ENCODE results near the gene TBC1D10B. TPM values are rescaled to one million over a fixed set of nuclear protein-coding genes. Genes with fewer than 3 reads are reported as not detected.

The TBC1D10B gene
- total RNA-seq, 5 donors from 2014 or later (not counting 1 experiment from before 2014, with no cell fraction given): 24.0 to 60.1 (median 52.5) TPM

- Histone ChIP-seq H3K9me3 (no peaks in the 10 kb centered on the region), H3K27me3 (replicated peaks in 1 of 2; ENCODE audit: control insufficient read depth in 2 of 2, extremely low read depth in 1 of 2, insufficient read depth in 2 of 2, low read length in 1 of 2) (no peaks in the 10 kb centered on the region), H3K36me3 (ENCODE audit: control insufficient read depth in 2 of 2, extremely low read depth in 1 of 2, insufficient read depth in 1 of 2, low read length in 1 of 2) (peaks cover 0 to 19% of the 10 kb centered on the region in 2 donors), H3K4me1 (ENCODE audit: control insufficient read depth in 1 of 2, extremely low read depth in 1 of 2, insufficient read depth in 2 of 2, low read length in 2 of 2) (peaks cover 13 to 61% of the 10 kb centered on the region in 2 experiments), H3K4me3 (ENCODE audit: control insufficient read depth in 1 of 2, extremely low read depth in 1 of 2, low read length in 1 of 2) (no peak overlapping the region), H3K27ac (ENCODE audit: low read length) (peak overlapping the region; percentile 99)
- ATAC-seq (replicated peaks in 1 of 4): no peak
- POLR2A ChIA-PET: interaction anchor here in 1 of 2 donors (0.6 kb wide), 1 partner anchor 22 kb away, joined by 3 read pairs; no protein-coding TSS in a partner anchor
- H3K27me3 Mint-ChIP-seq: no peaks in the 10 kb centered on the region
- peak overlapping the region in 1 of 3 donors; percentile 100 for H3K4me3 Mint-ChIP-seq
- peaks cover 8% of the 10 kb centered on the region for H3K36me3 Mint-ChIP-seq
- peaks cover 52 to 54% (median 54%) of the 10 kb centered on the region in 3 donors for H3K4me1 Mint-ChIP-seq
- DNase-seq: no peak
- peak overlapping the region; percentile 78 to 100 for H3K27ac Mint-ChIP-seq
- WGBS (ENCODE audit: insufficient coverage): 100% methylated on average over 3 of the region's 8 CpGs
- no peaks in the 10 kb centered on the region for H3K9me3 Mint-ChIP-seq
- CTCF ChIA-PET: interaction anchor here in 1 of 2 donors (0.6 kb wide), 1 partner anchor 73 kb away, joined by 3 read pairs; no protein-coding TSS in a partner anchor
These were observed 6.2 kb upstream of the TBC1D10B start for GRCh38 chr16:30376461-30376902.

- Mint-ChIP-seq H3K4me1 (peaks cover 52 to 54% (median 53%) of the 10 kb centered on the region in 3 donors), H3K27ac (peak overlapping the region; percentile 55 to 78), H3K36me3 (peaks cover 8% of the 10 kb centered on the region), H3K9me3 (no peaks in the 10 kb centered on the region), H3K4me3 (no peak overlapping the region), H3K27me3 (no peaks in the 10 kb centered on the region)
- WGBS (ENCODE audit: insufficient coverage): 97% methylated on average over 5 of the region's 8 CpGs
- H3K36me3 ChIP-seq (ENCODE audit: control insufficient read depth in 2 of 2, extremely low read depth in 1 of 2, insufficient read depth in 1 of 2, low read length in 1 of 2): peaks cover 0 to 14% of the 10 kb centered on the region in 2 donors
- CTCF ChIA-PET: interaction anchor here in 1 of 2 donors (0.6 kb wide), 1 partner anchor 74 kb away, joined by 3 read pairs; no protein-coding TSS in a partner anchor
- no peak for DNase-seq
- ATAC-seq (replicated peaks in 1 of 4): no peak
- H3K27ac ChIP-seq (ENCODE audit: low read length): peak overlapping the region; percentile 99
- H3K4me3 ChIP-seq (ENCODE audit: control insufficient read depth in 1 of 2, extremely low read depth in 1 of 2, low read length in 1 of 2): no peak overlapping the region
- no peaks in the 10 kb centered on the region for H3K9me3 ChIP-seq
- peaks cover 12 to 60% of the 10 kb centered on the region in 2 experiments for H3K4me1 ChIP-seq (ENCODE audit: control insufficient read depth in 1 of 2, extremely low read depth in 1 of 2, insufficient read depth in 2 of 2, low read length in 2 of 2)
- POLR2A ChIA-PET: interaction anchor here in 1 of 2 donors (0.6 kb wide), 1 partner anchor 47 kb away, joined by 3 read pairs; no protein-coding TSS in a partner anchor
- H3K27me3 ChIP-seq (replicated peaks in 1 of 2; ENCODE audit: control insufficient read depth in 2 of 2, extremely low read depth in 1 of 2, insufficient read depth in 2 of 2, low read length in 1 of 2): no peaks in the 10 kb centered on the region
These were observed 5.6 kb upstream of the TBC1D10B start for GRCh38 chr16:30375864-30376263.

GRCh38 chr16:30374538-30374937 is 4.2 kb upstream of the TBC1D10B start, which contains the start of gene MYL11:
Gene MYL11, plus strand, starts transcription at chr16:30374802. Its CDS starts 56 bp downstream, at chr16:30374858.
- Mint-ChIP-seq H3K9me3 (no peaks in the 10 kb centered on the region), H3K4me1 (peaks cover 40 to 42% (median 40%) of the 10 kb centered on the region in 3 donors), H3K27me3 (no peaks in the 10 kb centered on the region), H3K27ac (peak within 1 kb of the TSS; percentile 61 to 78), H3K4me3 (peak within 1 kb of the TSS in 2 of 3 donors; percentile 10 to 13), H3K36me3 (peaks cover 3% of the 10 kb centered on the region)
- POLR2A ChIA-PET: no interaction called here
- DNase-seq (no peak), ATAC-seq (replicated peaks in 1 of 4) (no peak)
- H3K4me1 ChIP-seq (ENCODE audit: control insufficient read depth in 1 of 2, extremely low read depth in 1 of 2, insufficient read depth in 2 of 2, low read length in 2 of 2): peaks cover 7 to 49% of the 10 kb centered on the region in 2 experiments
- H3K4me3 ChIP-seq (ENCODE audit: control insufficient read depth in 1 of 2, extremely low read depth in 1 of 2, low read length in 1 of 2): no peak within 1 kb of the TSS
- CTCF ChIA-PET: no interaction called here
- H3K27ac ChIP-seq (ENCODE audit: low read length): no peak within 1 kb of the TSS
- 93% methylated on average over 3 of the region's 6 CpGs for WGBS (ENCODE audit: insufficient coverage)
- H3K36me3 ChIP-seq (ENCODE audit: control insufficient read depth in 2 of 2, extremely low read depth in 1 of 2, insufficient read depth in 1 of 2, low read length in 1 of 2): peaks cover 0 to 5% of the 10 kb centered on the region in 2 donors
- H3K27me3 ChIP-seq (replicated peaks in 1 of 2; ENCODE audit: control insufficient read depth in 2 of 2, extremely low read depth in 1 of 2, insufficient read depth in 2 of 2, low read length in 1 of 2): no peaks in the 10 kb centered on the region
- no peaks in the 10 kb centered on the region for H3K9me3 ChIP-seq

GRCh38 chr16:30372725-30373124 is 2.4 kb upstream of the TBC1D10B start:
- Histone ChIP-seq H3K27ac (ENCODE audit: low read length) (peak overlapping the region; percentile 73), H3K27me3 (replicated peaks in 1 of 2; ENCODE audit: control insufficient read depth in 2 of 2, extremely low read depth in 1 of 2, insufficient read depth in 2 of 2, low read length in 1 of 2) (no peaks in the 10 kb centered on the region), H3K4me3 (ENCODE audit: control insufficient read depth in 1 of 2, extremely low read depth in 1 of 2, low read length in 1 of 2) (no peak overlapping the region), H3K4me1 (ENCODE audit: control insufficient read depth in 1 of 2, extremely low read depth in 1 of 2, insufficient read depth in 2 of 2, low read length in 2 of 2) (peaks cover 20 to 51% of the 10 kb centered on the region in 2 experiments), H3K9me3 (no peaks in the 10 kb centered on the region), H3K36me3 (ENCODE audit: control insufficient read depth in 2 of 2, extremely low read depth in 1 of 2, insufficient read depth in 1 of 2, low read length in 1 of 2) (peaks cover 2 to 4% of the 10 kb centered on the region in 2 donors)
- CTCF ChIA-PET: no interaction called here
- Mint-ChIP-seq H3K27me3 (no peaks in the 10 kb centered on the region), H3K4me1 (peaks cover 38 to 45% (median 43%) of the 10 kb centered on the region in 3 donors), H3K36me3 (no peaks in the 10 kb centered on the region), H3K9me3 (no peaks in the 10 kb centered on the region), H3K4me3 (peak overlapping the region in 2 of 3 donors; percentile 43 to 45), H3K27ac (peak overlapping the region; percentile 87 to 93)
- POLR2A ChIA-PET: no interaction called here
- ATAC-seq (replicated peaks in 1 of 4): no peak
- 92% methylated on average over 4 of the region's 5 CpGs for WGBS (ENCODE audit: insufficient coverage)
- DNase-seq: no peak

DNA sequence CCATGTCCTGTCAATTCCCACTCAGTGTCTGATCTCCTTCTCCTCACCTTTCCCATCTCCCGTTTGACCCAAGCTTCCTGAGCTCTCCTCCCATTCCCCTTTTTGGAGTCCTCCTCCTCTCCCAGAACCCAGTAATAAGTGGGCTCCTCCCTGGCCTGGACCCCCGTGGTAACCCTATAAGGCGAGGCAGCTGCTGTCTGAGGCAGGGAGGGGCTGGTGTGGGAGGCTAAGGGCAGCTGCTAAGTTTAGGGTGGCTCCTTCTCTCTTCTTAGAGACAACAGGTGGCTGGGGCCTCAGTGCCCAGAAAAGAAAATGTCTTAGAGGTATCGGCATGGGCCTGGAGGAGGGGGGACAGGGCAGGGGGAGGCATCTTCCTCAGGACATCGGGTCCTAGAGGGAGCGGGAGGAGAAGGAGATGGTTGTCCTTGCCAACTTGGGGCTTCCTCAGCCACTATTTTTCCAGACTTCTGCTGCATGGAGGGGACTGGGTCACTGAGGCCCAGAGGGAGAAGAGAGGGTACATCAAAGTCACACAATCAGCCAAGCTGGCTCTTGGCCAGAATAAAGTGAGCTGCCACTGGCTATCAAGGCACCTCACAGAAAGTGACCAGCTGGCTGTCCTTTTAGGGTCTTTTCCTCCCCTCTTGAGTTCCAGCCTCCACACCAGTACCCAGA is 1.9 kb upstream of the TBC1D10B start:
- H3K36me3 ChIP-seq (ENCODE audit: control insufficient read depth in 2 of 2, extremely low read depth in 1 of 2, insufficient read depth in 1 of 2, low read length in 1 of 2): peaks cover 4 to 6% of the 10 kb centered on the region in 2 donors
- H3K27ac ChIP-seq (ENCODE audit: low read length): peak overlapping the region; percentile 73
- H3K4me1 Mint-ChIP-seq: peaks cover 38 to 45% (median 43%) of the 10 kb centered on the region in 3 donors
- peaks cover 23 to 51% of the 10 kb centered on the region in 2 experiments for H3K4me1 ChIP-seq (ENCODE audit: control insufficient read depth in 1 of 2, extremely low read depth in 1 of 2, insufficient read depth in 2 of 2, low read length in 2 of 2)
- no peaks in the 10 kb centered on the region for H3K9me3 ChIP-seq
- no peaks in the 10 kb centered on the region for H3K27me3 ChIP-seq (replicated peaks in 1 of 2; ENCODE audit: control insufficient read depth in 2 of 2, extremely low read depth in 1 of 2, insufficient read depth in 2 of 2, low read length in 1 of 2)
- ChIA-PET CTCF (interaction anchor here (0.5 to 1.9 kb wide), 4 partner anchors 10 to 46 kb away, joined by 3 to 32 read pairs (median 15); partner anchors contain the start of genes SEPTIN1 (in 1 of the 2) and ZNF771 (in 1 of the 2)), POLR2A (interaction anchor here in 1 of 2 donors (0.5 to 1.7 kb wide), 3 partner anchors 11 to 31 kb away, joined by 4 to 5 read pairs (median 4); partner anchors contain the start of gene SEPTIN1)
- ATAC-seq (replicated peaks in 1 of 4): no peak
- 75% methylated on average over 4 of the region's 6 CpGs for WGBS (ENCODE audit: insufficient coverage)
- H3K4me3 Mint-ChIP-seq: peak overlapping the region; percentile 79 to 83 (median 80)
- H3K9me3 Mint-ChIP-seq: no peaks in the 10 kb centered on the region
- H3K27ac Mint-ChIP-seq: peak overlapping the region; percentile 93 to 95
- H3K36me3 Mint-ChIP-seq: no peaks in the 10 kb centered on the region
- no peaks in the 10 kb centered on the region for H3K27me3 Mint-ChIP-seq
- no peak overlapping the region for H3K4me3 ChIP-seq (ENCODE audit: control insufficient read depth in 1 of 2, extremely low read depth in 1 of 2, low read length in 1 of 2)
- DNase-seq: no peak

DNA sequence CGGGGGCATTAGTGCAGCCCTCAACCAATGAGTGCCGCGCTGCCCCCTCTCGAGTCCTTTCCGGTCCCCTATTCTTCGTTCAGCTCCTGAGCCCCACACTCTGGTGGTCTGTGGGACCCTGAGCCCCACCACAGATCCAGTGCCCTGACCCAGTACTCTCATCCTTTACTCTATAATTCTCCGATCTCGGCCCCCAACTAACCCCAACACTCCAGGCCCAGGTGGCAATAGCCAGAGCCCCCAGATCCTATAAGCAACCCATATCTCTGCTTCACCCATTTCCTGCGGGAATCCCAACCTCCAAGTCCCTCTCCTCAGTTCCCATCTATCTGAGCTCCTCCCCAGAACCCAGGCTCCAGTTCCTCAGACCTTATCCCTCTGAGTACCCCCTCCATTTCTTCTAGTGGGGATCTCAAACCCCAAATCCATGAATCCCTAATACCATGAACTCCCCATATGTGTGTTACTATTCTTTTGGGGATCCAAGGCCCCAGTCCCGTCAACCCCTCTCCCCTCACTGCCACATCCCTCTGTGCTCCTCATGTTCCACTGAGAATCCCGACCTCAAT is 1.0 kb upstream of the TBC1D10B start:
- CTCF ChIA-PET: interaction anchor here (0.5 to 1.9 kb wide), 16 partner anchors 10 to 671 kb away, joined by 3 to 32 read pairs (median 4); partner anchors contain the start of genes CD2BP2 (in 1 of the 2), DCTPP1 (in 1 of the 2), SEPTIN1 (in 1 of the 2) and ZNF48 (in 1 of the 2)
- H3K36me3 Mint-ChIP-seq: peaks cover 3% of the 10 kb centered on the region
- Histone ChIP-seq H3K9me3 (no peaks in the 10 kb centered on the region), H3K4me3 (ENCODE audit: control insufficient read depth in 1 of 2, extremely low read depth in 1 of 2, low read length in 1 of 2) (peak overlapping the region; percentile 44 to 48), H3K27ac (ENCODE audit: low read length) (peak overlapping the region; percentile 73), H3K27me3 (replicated peaks in 1 of 2; ENCODE audit: control insufficient read depth in 2 of 2, extremely low read depth in 1 of 2, insufficient read depth in 2 of 2, low read length in 1 of 2) (no peaks in the 10 kb centered on the region), H3K36me3 (ENCODE audit: control insufficient read depth in 2 of 2, extremely low read depth in 1 of 2, insufficient read depth in 1 of 2, low read length in 1 of 2) (peaks cover 6 to 7% of the 10 kb centered on the region in 2 donors), H3K4me1 (ENCODE audit: control insufficient read depth in 1 of 2, extremely low read depth in 1 of 2, insufficient read depth in 2 of 2, low read length in 2 of 2) (peaks cover 22 to 47% of the 10 kb centered on the region in 2 experiments)
- H3K9me3 Mint-ChIP-seq: no peaks in the 10 kb centered on the region
- no peak for DNase-seq
- peak overlapping the region; percentile 79 to 83 (median 80) for H3K4me3 Mint-ChIP-seq
- 20% methylated on average over 9 of the region's 11 CpGs for WGBS (ENCODE audit: insufficient coverage)
- H3K27ac Mint-ChIP-seq: peak overlapping the region; percentile 93 to 95
- no peaks in the 10 kb centered on the region for H3K27me3 Mint-ChIP-seq
- POLR2A ChIA-PET: interaction anchor here (0.5 to 1.7 kb wide), 6 partner anchors 12 to 185 kb away, joined by 4 to 7 read pairs (median 6); partner anchors contain the start of genes SEPTIN1 (in 2 of the 2) and DCTPP1 (in 1 of the 2)
- H3K4me1 Mint-ChIP-seq: peaks cover 43 to 47% (median 43%) of the 10 kb centered on the region in 3 donors
- no peak for ATAC-seq (replicated peaks in 1 of 4)

Measured in T-cell (primary cell).